T47D (cell line): ENCODE data around the gene CACNA1I.
A peak's percentile ranks its signal among the peaks of the same experiment; 100 is the strongest.

Experiments used
- DNase-seq, 2 experiments: peaks; one replicate each; pipeline versions ENCODE4 v3.0.0 to v3.0.0-alpha.2; 2011 to 2012; ENCODE audit warnings: low read depth in 1 of 2, low spot score in 1 of 2
- JUND ChIP-seq: IDR thresholded peaks from 2 replicates; pipeline ENCODE4 v1.6.1; 2012; ENCODE audit warnings: low read depth
- in situ Hi-C: cut with HindIII; loops from 2 replicates; pipeline ENCODE4 v1.10.0; 2016; ENCODE audit warnings: low sequenced_read_pairs, low pct_unique_long_range_greater_than_20kb

The CACNA1I gene

GRCh38 chr22:39658367-39658766 lies 87.8 kb downstream of the CACNA1I start:
- DNase-seq = no peak
- in situ Hi-C loops = no loop called here
- TF ChIP-seq JUND = no peak

- in situ Hi-C loops = no loop called here
- DNase-seq = no peak
- no peak for TF ChIP-seq JUND
Observed at GRCh38 chr22:39658806-39659463, 88.4 kb downstream of the CACNA1I start.

- DNase-seq = no peak
- in situ Hi-C loops = no loop called here
- no peak for TF ChIP-seq JUND
Observed at GRCh38 chr22:39661501-39661841, 90.9 kb downstream of the CACNA1I start.

- in situ Hi-C loops = no loop called here
- TF ChIP-seq JUND = no peak
- DNase-seq = peak; percentile 55 to 89
Observed at GRCh38 chr22:39661842-39662685, 91.5 kb downstream of the CACNA1I start.

GRCh38 chr22:39662686-39663052 lies 92.1 kb downstream of the CACNA1I start:
- in situ Hi-C loops = no loop called here
- no peak for TF ChIP-seq JUND
- DNase-seq = no peak

GRCh38 chr22:39663751-39664150 lies 93.2 kb downstream of the CACNA1I start:
- in situ Hi-C loops = no loop called here
- peak; percentile 55 to 91 for DNase-seq
- TF ChIP-seq JUND = no peak

- DNase-seq = peak; percentile 70 to 89
- in situ Hi-C loops = no loop called here
- no peak for TF ChIP-seq JUND
Observed at GRCh38 chr22:39664485-39665200, 94.1 kb downstream of the CACNA1I start.

- no peak for TF ChIP-seq JUND
- DNase-seq = peak in 1 of 2 experiments; percentile 34
- in situ Hi-C loops = no loop called here
Observed at GRCh38 chr22:39665229-39665628, 94.7 kb downstream of the CACNA1I start.

- in situ Hi-C loops = no loop called here
- no peak for DNase-seq
- no peak for TF ChIP-seq JUND
Observed at GRCh38 chr22:39665661-39666431, 95.3 kb downstream of the CACNA1I start.

GRCh38 chr22:39666495-39666894 lies 95.9 kb downstream of the CACNA1I start:
- no peak for TF ChIP-seq JUND
- in situ Hi-C loops = no loop called here
- DNase-seq = no peak

- no peak for TF ChIP-seq JUND
- in situ Hi-C loops = no loop called here
- no peak for DNase-seq
Observed at GRCh38 chr22:39666926-39667325, 96.4 kb downstream of the CACNA1I start.

GRCh38 chr22:39669432-39669831 lies 98.9 kb downstream of the CACNA1I start:
- no peak for DNase-seq
- TF ChIP-seq JUND = no peak
- in situ Hi-C loops = no loop called here
